GM23338 (cell line): Measurements from ENCODE around the gene SSBP2. TPM values are rescaled to one million over a fixed set of nuclear protein-coding genes. Genes with fewer than 3 reads are reported as not detected.

Experiments
- ATAC-seq: fragments of 200-7000 bp; cut with Tn5 transposase; 3 replicates; pipeline ENCODE4 v1.9.1; 2020
- DNase-seq: peaks from one replicate; pipeline ENCODE4 v3.0.0-alpha.2; 2015; ENCODE audit warnings: low spot score
- H2AFZ ChIP-seq: fragments of 200-600 bp; sonication (generic); 2 replicates; pipeline ENCODE4 v1.8.0; 2016; ENCODE audit warnings: antibody characterized with exemption, mild to moderate bottlenecking, moderate library complexity
- H3F3A ChIP-seq: fragments of 200-600 bp; sonication (generic); replicated peaks from 2 replicates; pipeline ENCODE4 v1.8.0; 2017; ENCODE audit warnings: antibody characterized with exemption, mixed run types, low read depth
- H3K27ac ChIP-seq: fragments of 200-600 bp; sonication (generic); 2 replicates; pipeline ENCODE4 v1.6.1; 2016; ENCODE audit warnings: low read depth
- H3K27me3 ChIP-seq: fragments of 200-600 bp; sonication (generic); 2 replicates; pipeline ENCODE4 v1.8.0; 2016; ENCODE audit warnings: mild to moderate bottlenecking, mixed run types, moderate library complexity; ENCODE audit not compliant: insufficient read depth
- H3K36me3 ChIP-seq: fragments of 200-600 bp; sonication (generic); 2 replicates; pipeline ENCODE4 v1.8.0; 2016; ENCODE audit warnings: mild to moderate bottlenecking; ENCODE audit not compliant: insufficient read depth
- H3K4me1 ChIP-seq: fragments of 200-600 bp; sonication (generic); 2 replicates; pipeline ENCODE4 v1.8.0; 2016; ENCODE audit warnings: mild to moderate bottlenecking, moderate library complexity; ENCODE audit not compliant: insufficient read depth
- H3K4me2 ChIP-seq: fragments of 200-600 bp; sonication (generic); 2 replicates; pipeline ENCODE4 v1.7.1; 2017; ENCODE audit warnings: mixed run types
- H3K4me3 ChIP-seq: fragments of 200-600 bp; sonication (generic); 2 replicates; pipeline ENCODE4 v1.6.1; 2016; ENCODE audit warnings: mixed run types
- H3K79me2 ChIP-seq: fragments of 200-600 bp; sonication (generic); replicated peaks from 2 replicates; pipeline ENCODE4 v1.8.0; 2017; ENCODE audit warnings: mild to moderate bottlenecking; ENCODE audit not compliant: insufficient read depth
- H3K9me2 ChIP-seq: fragments of 200-600 bp; sonication (generic); 2 replicates; pipeline ENCODE4 v1.8.0; 2017; ENCODE audit not compliant: insufficient read depth
- H4K20me1 ChIP-seq: fragments of 200-600 bp; sonication (generic); replicated peaks from 2 replicates; pipeline ENCODE4 v1.8.0; 2017; ENCODE audit warnings: mild to moderate bottlenecking; ENCODE audit not compliant: insufficient read depth
- H3K27ac Mint-ChIP-seq: 2 replicates; pipeline ENCODE4 v1.8.0; 2020; ENCODE audit warnings: inconsistent platforms, mild to moderate bottlenecking, moderate library complexity, mixed read lengths
- H3K27me3 Mint-ChIP-seq: 3 replicates; pipeline ENCODE4 v1.8.0; 2022; ENCODE audit warnings: low read depth, mild to moderate bottlenecking, moderate library complexity, mixed read lengths, inconsistent platforms; ENCODE audit not compliant: insufficient read depth, poor library complexity
- H3K36me3 Mint-ChIP-seq: 3 replicates; pipeline ENCODE4 v1.8.0; 2021; ENCODE audit warnings: low read depth, mild to moderate bottlenecking, inconsistent platforms, moderate library complexity, mixed read lengths
- H3K4me1 Mint-ChIP-seq: 3 replicates; pipeline ENCODE4 v1.8.0; 2020; ENCODE audit warnings: mild to moderate bottlenecking, inconsistent platforms, mixed read lengths
- H3K4me3 Mint-ChIP-seq: 3 replicates; pipeline ENCODE4 v1.8.0; 2021; ENCODE audit warnings: moderate library complexity, mild to moderate bottlenecking, inconsistent platforms, mixed read lengths
- H3K9me3 Mint-ChIP-seq: 3 replicates; pipeline ENCODE4 v1.8.0; 2020; ENCODE audit warnings: moderate library complexity, mild to moderate bottlenecking, inconsistent platforms, mixed read lengths
- CREB1 ChIP-seq: fragments of 250-450 bp; sonication (Bioruptor Pico); IDR thresholded peaks from 2 replicates; pipeline ENCODE4 v1.5.0; 2020; ENCODE audit warnings: low read depth, mild to moderate bottlenecking, moderate library complexity
- CTCF ChIP-seq, 2 experiments: fragments of 200-600 bp in 1 of 2; sonication (generic) in 1 of 2; conservative IDR thresholded peaks; 2 replicates each; pipeline versions ENCODE4 v1.5.1 to v1.6.1; 2016 to 2017; ENCODE audit warnings: antibody characterized with exemption in 2 of 2, low read depth in 2 of 2, mild to moderate bottlenecking in 2 of 2, moderate library complexity in 1 of 2
- ETS1 ChIP-seq: IDR thresholded peaks from 2 replicates; pipeline ENCODE4 v1.6.1; 2016; ENCODE audit warnings: antibody characterized with exemption
- NANOG ChIP-seq: IDR thresholded peaks from 2 replicates; pipeline ENCODE4 v1.6.1; 2016; ENCODE audit warnings: antibody characterized with exemption, borderline replicate concordance
- POLR2AphosphoS5 ChIP-seq: IDR thresholded peaks from 2 replicates; pipeline ENCODE4 v1.6.1; 2016; ENCODE audit warnings: antibody characterized with exemption, low read depth
- STAT1 ChIP-seq: IDR thresholded peaks from one replicate; pipeline ENCODE4 v1.6.1; 2016; ENCODE audit warnings: antibody characterized with exemption; ENCODE audit not compliant: unreplicated experiment
- ZNF114 ChIP-seq: fragments of 250-450 bp; sonication (Bioruptor Pico); IDR thresholded peaks from 2 replicates; pipeline ENCODE4 v1.5.0; 2020; ENCODE audit warnings: mild to moderate bottlenecking, moderate library complexity
- ZNF331 ChIP-seq: fragments of 250-450 bp; sonication (Bioruptor Pico); IDR thresholded peaks from 2 replicates; pipeline ENCODE4 v1.5.0; 2020; ENCODE audit warnings: low read depth, mild to moderate bottlenecking, moderate library complexity
- ZNF462 ChIP-seq: fragments of 250-450 bp; sonication (Bioruptor Pico); IDR thresholded peaks from 2 replicates; pipeline ENCODE4 v1.5.0; 2020; ENCODE audit warnings: mild to moderate bottlenecking, moderate library complexity
- polyA plus RNA-seq: library from polyadenylated mRNA; unstranded; fragments of >200 nt; fragmentation: Nextera tagmentation; extraction: Ambion mirVana; gene quantifications from 2 replicates; pipeline ENCODE4 v1.2.1, GENCODE V29; 2016
- total RNA-seq: library from RNA; depleted of rRNA; stranded (reverse); fragments of >200 nt; shearing (Covaris generic); gene quantifications from 2 replicates; pipeline ENCODE4 v1.2.3, GENCODE V29; 2014

Gene SSBP2
- total and polyA plus RNA-seq, 2 experiments from 2014 or later, result 21.5 to 24.7 TPM

GRCh38 chr5:81751836-81752643, 1.1 kb upstream of the SSBP2 start:
- peak overlapping the region; percentile 61 for H3K4me3 ChIP-seq
- Mint-ChIP-seq H3K27me3 (peaks cover 8% of the 10 kb centered on the region), H3K9me3 (no peaks in the 10 kb centered on the region), H3K27ac (no peak overlapping the region), H3K4me1 (peaks cover 62% of the 10 kb centered on the region), H3K36me3 (no peaks in the 10 kb centered on the region), H3K4me3 (peak overlapping the region; percentile 69)
- peak; percentile 5 for ATAC-seq
- H3F3A ChIP-seq, result 0 out of 2 replicates have a peak, but pooled peaks cover 5% of the 10 kb centered on the region
- H3K36me3 ChIP-seq, result no peaks in the 10 kb centered on the region
- H2AFZ ChIP-seq, result no peak overlapping the region
- peak overlapping the region; percentile 76 for H3K4me2 ChIP-seq
- TF ChIP-seq NANOG (no peak), CREB1 (CRISPR knock-in tag) (no peak), ZNF331 (CRISPR knock-in tag) (no peak), CTCF (conservative IDR thresholded peaks at IDR 0.05; ENCODE audit: low read depth in 2 of 2) (no peak), POLR2AphosphoS5 (0 out of 2 replicates have a peak, but pooled peaks have one; percentile 2), ETS1 (no peak), STAT1 (no peak), ZNF114 (CRISPR knock-in tag) (no peak)
- H3K79me2 ChIP-seq, result peaks cover 24% of the 10 kb centered on the region
- H3K9me2 ChIP-seq, result no peaks in the 10 kb centered on the region
- H3K27ac ChIP-seq, result no peak overlapping the region
- peaks cover 49% of the 10 kb centered on the region for H3K4me1 ChIP-seq
- peaks cover 34% of the 10 kb centered on the region for H3K27me3 ChIP-seq
- H4K20me1 ChIP-seq, result no peaks in the 10 kb centered on the region
- peak; percentile 55 for DNase-seq

GRCh38 chr5:81750308-81751008, 439 bp downstream of the SSBP2 start:
- Histone ChIP-seq H3F3A (0 out of 2 replicates have a peak, but pooled peaks cover 5% of the 10 kb centered on the region), H4K20me1 (no peaks in the 10 kb centered on the region), H3K9me2 (no peaks in the 10 kb centered on the region), H3K27ac (no peak overlapping the region), H3K36me3 (no peaks in the 10 kb centered on the region), H3K4me1 (peaks cover 36% of the 10 kb centered on the region), H3K4me2 (peak overlapping the region; percentile 67), H2AFZ (no peak overlapping the region), H3K27me3 (peaks cover 34% of the 10 kb centered on the region), H3K4me3 (peak overlapping the region; percentile 61), H3K79me2 (peaks cover 24% of the 10 kb centered on the region)
- Mint-ChIP-seq H3K27me3 (peaks cover 8% of the 10 kb centered on the region), H3K4me1 (peaks cover 60% of the 10 kb centered on the region), H3K27ac (no peak overlapping the region), H3K4me3 (peak overlapping the region; percentile 87), H3K9me3 (no peaks in the 10 kb centered on the region), H3K36me3 (no peaks in the 10 kb centered on the region)
- peak; percentile 62 for DNase-seq
- peak; percentile 15 for ATAC-seq
- TF ChIP-seq NANOG (no peak), STAT1 (no peak), POLR2AphosphoS5 (no peak), ZNF114 (CRISPR knock-in tag) (no peak), ZNF462 (no peak)
